Skeletal muscle satellite cell (primary cell): ENCODE results near the gene GDI2.
A peak's percentile ranks its signal among the peaks of the same experiment; 100 is the strongest.
"Not testable (repeated sequence)": the region's sequence is repeated elsewhere in the genome, so short reads cannot be mapped to it uniquely, and the experiment has no call there.

ENCODE experiments used
- H3K27me3 ChIP-seq: 2 replicates; pipeline ENCODE4 v1.7.0; 2013; ENCODE audit warnings: low read length; ENCODE audit not compliant: control insufficient read depth, insufficient read depth
- H3K36me3 ChIP-seq: 2 replicates; pipeline ENCODE4 v1.7.0; 2013; ENCODE audit warnings: mild to moderate bottlenecking, control low read depth, low read length; ENCODE audit not compliant: insufficient read depth
- H3K4me1 ChIP-seq: 2 replicates; pipeline ENCODE4 v1.7.0; 2013; ENCODE audit warnings: low read length; ENCODE audit not compliant: control insufficient read depth, insufficient read depth
- H3K4me2 ChIP-seq: 2 replicates; pipeline ENCODE4 v1.7.0; 2013; ENCODE audit warnings: mild to moderate bottlenecking, low read length
- H3K4me3 ChIP-seq: 2 replicates; pipeline ENCODE4 v1.7.0; 2013; ENCODE audit warnings: low read length
- H3K9ac ChIP-seq: 2 replicates; pipeline ENCODE4 v1.7.0; 2013; ENCODE audit warnings: mild to moderate bottlenecking, low read depth, low read length, moderate library complexity
- H3K9me3 ChIP-seq: replicated peaks from 2 replicates; pipeline ENCODE4 v1.7.0; 2013; ENCODE audit warnings: mild to moderate bottlenecking, control low read depth, low read length

The GDI2 gene

GRCh38 chr10:5777758-5778157 is 35.5 kb downstream of the GDI2 start:
- not testable (repeated sequence) for H3K4me2 ChIP-seq, H3K9me3 ChIP-seq, H3K27me3 ChIP-seq, H3K4me3 ChIP-seq, H3K9ac ChIP-seq
- H3K4me1 ChIP-seq, result peaks cover 33% of the 10 kb centered on the region
- H3K36me3 ChIP-seq, result peaks cover 52% of the 10 kb centered on the region

GRCh38 chr10:5776881-5777197 is 36.4 kb downstream of the GDI2 start:
- Histone ChIP-seq H3K9ac (peak overlapping the region; percentile 65), H3K9me3 (no peaks in the 10 kb centered on the region), H3K4me3 (no peak overlapping the region), H3K4me1 (peaks cover 33% of the 10 kb centered on the region), H3K4me2 (peak overlapping the region; percentile 65), H3K27me3 (no peaks in the 10 kb centered on the region), H3K36me3 (peaks cover 48% of the 10 kb centered on the region)

GRCh38 chr10:5776136-5776880 is 36.9 kb downstream of the GDI2 start:
- Histone ChIP-seq H3K27me3 (no peaks in the 10 kb centered on the region), H3K4me2 (peak overlapping the region; percentile 65), H3K9ac (peak overlapping the region; percentile 65), H3K4me3 (no peak overlapping the region), H3K4me1 (peaks cover 33% of the 10 kb centered on the region), H3K9me3 (no peaks in the 10 kb centered on the region), H3K36me3 (peaks cover 45% of the 10 kb centered on the region)

GRCh38 chr10:5775685-5776084 is 37.5 kb downstream of the GDI2 start:
- peaks cover 33% of the 10 kb centered on the region for H3K4me1 ChIP-seq
- no peak overlapping the region for H3K4me3 ChIP-seq
- H3K9ac ChIP-seq, result peak overlapping the region; percentile 3
- peak overlapping the region; percentile 65 for H3K4me2 ChIP-seq
- no peaks in the 10 kb centered on the region for H3K9me3 ChIP-seq
- no peaks in the 10 kb centered on the region for H3K27me3 ChIP-seq
- H3K36me3 ChIP-seq, result peaks cover 44% of the 10 kb centered on the region

GRCh38 chr10:5774987-5775620 is 38.1 kb downstream of the GDI2 start:
- Histone ChIP-seq H3K4me3 (no peak overlapping the region), H3K9ac (no peak overlapping the region), H3K4me2 (no peak overlapping the region), H3K9me3 (no peaks in the 10 kb centered on the region), H3K27me3 (no peaks in the 10 kb centered on the region), H3K4me1 (peaks cover 33% of the 10 kb centered on the region), H3K36me3 (peaks cover 38% of the 10 kb centered on the region)

DNA sequence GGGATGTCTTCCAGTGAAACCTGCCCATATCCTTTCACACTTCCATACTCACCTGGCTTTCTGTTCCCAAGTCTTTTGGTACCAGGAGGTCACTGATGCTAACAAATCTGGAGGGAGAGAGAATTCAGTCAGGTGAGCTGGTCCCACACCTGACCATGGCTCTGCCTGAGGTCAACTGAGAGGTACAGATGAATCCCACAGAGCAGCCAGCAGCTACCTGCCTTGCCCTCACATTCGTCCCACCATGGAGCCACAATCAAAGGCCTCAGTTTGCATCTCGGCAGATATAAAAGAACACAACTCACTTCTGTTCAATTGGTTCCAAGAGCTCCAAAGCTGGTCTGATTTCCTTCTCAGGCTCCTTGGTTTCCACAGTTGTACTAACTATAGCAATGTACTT is 47.0 kb downstream of the GDI2 start:
- Histone ChIP-seq H3K36me3 (peaks cover 79% of the 10 kb centered on the region), H3K4me1 (no peaks in the 10 kb centered on the region), H3K4me3 (no peak overlapping the region), H3K9ac (no peak overlapping the region), H3K27me3 (no peaks in the 10 kb centered on the region), H3K4me2 (no peak overlapping the region), H3K9me3 (no peaks in the 10 kb centered on the region)

- Histone ChIP-seq H3K4me1 (no peaks in the 10 kb centered on the region), H3K36me3 (peaks cover 83% of the 10 kb centered on the region), H3K4me2 (no peak overlapping the region), H3K9ac (no peak overlapping the region), H3K9me3 (no peaks in the 10 kb centered on the region), H3K4me3 (no peak overlapping the region), H3K27me3 (no peaks in the 10 kb centered on the region)
These were observed 47.6 kb downstream of the GDI2 start for GRCh38 chr10:5765617-5766016.

DNA sequence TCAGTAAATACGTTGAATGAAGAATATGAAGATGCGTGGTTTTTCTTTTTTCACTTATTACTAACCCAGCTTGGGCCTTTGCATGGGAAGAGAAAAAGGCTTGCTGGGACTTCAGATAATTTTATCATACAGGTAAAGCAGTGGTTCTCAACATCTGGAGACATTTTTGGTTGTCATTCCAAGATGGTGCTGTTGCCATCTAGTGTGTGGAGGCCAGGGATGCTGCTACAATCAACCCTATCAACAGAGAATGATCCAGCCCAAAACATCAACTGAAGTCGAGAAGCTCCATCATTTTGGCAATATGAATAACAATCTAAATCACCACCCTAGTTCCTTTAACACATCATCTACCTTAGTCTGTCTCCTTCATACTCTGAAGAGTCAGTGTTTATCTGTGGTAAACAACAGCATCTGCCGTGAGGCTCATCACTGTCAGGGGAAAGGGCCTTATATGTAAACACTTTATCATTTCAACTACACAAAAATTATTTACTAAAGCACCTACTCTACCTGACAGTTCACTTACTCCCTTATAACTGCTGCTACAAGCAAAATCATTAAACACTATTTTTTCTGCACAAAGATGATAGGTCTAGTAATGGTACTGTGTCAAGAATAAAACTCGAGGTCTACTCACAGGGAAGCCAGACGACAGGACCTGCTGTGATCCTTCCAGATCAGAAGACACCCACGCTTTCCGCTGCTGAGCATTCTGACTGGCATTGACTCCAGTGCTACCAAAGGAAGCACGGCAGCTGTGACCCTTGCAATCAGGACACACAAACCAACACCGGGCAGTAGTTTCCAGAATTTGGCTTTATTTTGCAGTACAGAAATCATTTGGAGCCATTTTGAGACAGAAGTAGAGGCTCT is 48.6 kb downstream of the GDI2 start:
- no peak overlapping the region for H3K4me2 ChIP-seq
- H3K9ac ChIP-seq, result no peak overlapping the region
- H3K27me3 ChIP-seq, result no peaks in the 10 kb centered on the region
- H3K4me1 ChIP-seq, result no peaks in the 10 kb centered on the region
- no peaks in the 10 kb centered on the region for H3K9me3 ChIP-seq
- peaks cover 86% of the 10 kb centered on the region for H3K36me3 ChIP-seq
- H3K4me3 ChIP-seq, result no peak overlapping the region

GRCh38 chr10:5762531-5762930 is 50.7 kb downstream of the GDI2 start:
- H3K4me2 ChIP-seq, result no peak overlapping the region
- no peaks in the 10 kb centered on the region for H3K9me3 ChIP-seq
- no peak overlapping the region for H3K4me3 ChIP-seq
- no peak overlapping the region for H3K9ac ChIP-seq
- H3K27me3 ChIP-seq, result no peaks in the 10 kb centered on the region
- H3K4me1 ChIP-seq, result no peaks in the 10 kb centered on the region
- peaks cover 88% of the 10 kb centered on the region for H3K36me3 ChIP-seq

DNA sequence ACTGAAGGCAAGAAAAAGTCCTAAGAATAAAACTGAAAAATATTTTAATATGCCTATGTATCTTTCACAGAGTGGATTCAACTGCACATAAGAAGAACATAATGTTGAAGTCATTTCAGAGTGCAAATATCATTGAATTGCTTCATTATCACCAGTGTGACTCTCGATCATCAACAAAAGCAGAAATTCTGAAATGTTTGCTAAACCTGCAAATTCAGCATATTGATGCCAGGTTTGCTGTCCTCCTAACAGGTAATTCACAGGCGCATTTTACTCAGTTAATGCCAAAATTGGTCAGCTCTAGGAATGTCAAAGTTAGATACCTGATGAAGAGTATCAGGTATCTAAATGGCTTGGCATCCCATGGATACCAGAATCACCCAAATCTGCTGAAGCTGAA is 52.0 kb downstream of the GDI2 start:
- no peak overlapping the region for H3K4me3 ChIP-seq
- no peak overlapping the region for H3K9ac ChIP-seq
- H3K4me1 ChIP-seq, result no peaks in the 10 kb centered on the region
- H3K4me2 ChIP-seq, result no peak overlapping the region
- peaks cover 86% of the 10 kb centered on the region for H3K36me3 ChIP-seq
- no peaks in the 10 kb centered on the region for H3K9me3 ChIP-seq
- H3K27me3 ChIP-seq, result no peaks in the 10 kb centered on the region

- no peak overlapping the region for H3K4me3 ChIP-seq
- no peak overlapping the region for H3K4me2 ChIP-seq
- H3K9me3 ChIP-seq, result no peaks in the 10 kb centered on the region
- H3K9ac ChIP-seq, result no peak overlapping the region
- H3K27me3 ChIP-seq, result no peaks in the 10 kb centered on the region
- no peaks in the 10 kb centered on the region for H3K4me1 ChIP-seq
- peaks cover 79% of the 10 kb centered on the region for H3K36me3 ChIP-seq
These were observed 52.7 kb downstream of the GDI2 start for GRCh38 chr10:5760515-5760914.
